Brain microvascular endothelial cell (primary cell): Measurements from ENCODE around the gene BCAR1.
"Not testable (repeated sequence)": the region's sequence is repeated elsewhere in the genome, so short reads cannot be mapped to it uniquely, and the experiment has no call there.

ENCODE experiments used
- DNase-seq: peaks from one replicate; pipeline ENCODE4 v3.0.0-alpha.2; 2020
- H3K27ac ChIP-seq: fragments of 250-450 bp; sonication (Bioruptor Pico); 2 replicates; pipeline ENCODE4 v1.5.1; 2020; ENCODE audit warnings: mild to moderate bottlenecking, moderate library complexity
- H3K27me3 ChIP-seq: fragments of 250-450 bp; sonication (Bioruptor Pico); replicated peaks from 2 replicates; pipeline ENCODE4 v1.5.1; 2020; ENCODE audit warnings: mild to moderate bottlenecking
- H3K36me3 ChIP-seq: fragments of 250-450 bp; sonication (Bioruptor Pico); replicated peaks from 2 replicates; pipeline ENCODE4 v1.5.1; 2020; ENCODE audit warnings: mild to moderate bottlenecking
- H3K4me3 ChIP-seq: 2 replicates; pipeline ENCODE4 v1.5.1; 2011; ENCODE audit warnings: low read depth, mild to moderate bottlenecking, control low read depth, low read length, moderate library complexity
- CTCF ChIP-seq: IDR thresholded peaks from 2 replicates; pipeline ENCODE4 v1.5.1; 2011; ENCODE audit warnings: low read depth, mild to moderate bottlenecking, moderate library complexity, low read length, control low read depth, inconsistent platforms; ENCODE audit errors: missing control alignments
- in situ Hi-C: cut with HindIII; loops from 2 replicates; pipeline ENCODE4 v1.10.0; 2017; ENCODE audit warnings: low sequenced_read_pairs, low pct_ligation_motif_present

Gene BCAR1

DNA sequence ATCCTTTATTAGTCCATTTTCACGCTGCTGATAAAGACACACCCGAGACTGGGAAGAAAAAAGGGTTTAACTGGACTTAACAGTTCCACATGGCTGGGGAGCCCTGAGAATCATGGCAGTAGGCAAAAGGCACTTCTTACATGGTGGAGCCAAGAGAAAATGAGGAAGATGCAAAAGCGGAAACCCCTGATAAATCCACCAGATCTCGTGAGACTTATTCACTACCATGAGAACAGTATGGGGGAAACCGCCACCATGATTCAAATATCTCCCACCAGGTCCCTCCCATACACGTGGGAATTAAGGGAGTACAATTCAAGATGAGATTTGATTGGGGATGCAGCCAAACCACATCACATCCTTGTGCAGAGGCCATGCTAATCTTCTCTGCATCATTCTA, 35.0 kb upstream of the BCAR1 start:
- Histone ChIP-seq H3K36me3 (peaks cover 2% of the 10 kb centered on the region), H3K27me3 (no peaks in the 10 kb centered on the region), H3K4me3 (no peak overlapping the region), H3K27ac (no peak overlapping the region)
- DNase-seq, result no peak
- in situ Hi-C loops, result no loop called here
- no peak for TF ChIP-seq CTCF

DNA sequence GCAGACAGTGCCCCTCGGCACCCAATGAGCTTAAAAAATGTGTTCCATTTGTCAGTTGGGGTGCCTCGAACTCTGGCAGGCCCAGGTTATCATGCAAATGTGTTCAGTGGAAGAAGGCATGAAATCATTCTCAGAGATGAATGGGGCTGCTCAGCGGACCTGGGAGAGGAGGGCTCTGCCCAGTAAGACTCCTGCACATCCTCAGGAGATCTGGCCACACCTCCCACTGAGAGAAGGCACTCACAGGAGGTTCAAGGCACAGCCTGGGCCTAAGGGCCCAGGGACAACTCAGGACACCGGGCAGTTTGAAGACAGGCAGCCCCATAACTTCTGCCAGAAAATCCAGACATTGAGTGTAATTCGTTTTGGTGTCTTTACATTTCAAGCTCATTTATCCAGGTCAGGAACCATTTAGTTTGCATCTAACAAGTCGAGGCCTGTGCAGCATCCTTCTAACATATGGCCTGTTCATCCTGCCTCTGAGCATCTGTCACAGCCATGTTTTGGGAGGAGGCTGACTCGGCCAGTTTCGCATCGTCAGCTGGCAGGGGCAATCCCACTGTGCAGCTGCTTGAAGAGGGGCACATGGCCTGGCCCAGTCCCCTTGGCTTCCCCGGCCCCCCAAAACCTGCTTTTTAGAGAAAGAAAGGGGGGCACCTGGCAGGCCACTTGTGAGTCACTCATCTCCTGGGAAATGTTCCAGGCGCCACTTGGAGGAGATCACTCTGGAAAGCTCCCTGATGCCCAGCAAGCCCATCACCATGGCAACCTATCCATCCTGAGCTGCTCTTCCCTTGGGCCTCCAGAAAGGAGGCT, 31.2 kb upstream of the BCAR1 start:
- Histone ChIP-seq H3K4me3 (no peak overlapping the region), H3K27ac (no peak overlapping the region), H3K36me3 (no peaks in the 10 kb centered on the region), H3K27me3 (no peaks in the 10 kb centered on the region)
- no peak for TF ChIP-seq CTCF
- in situ Hi-C loops, result no loop called here
- DNase-seq, result no peak

DNA sequence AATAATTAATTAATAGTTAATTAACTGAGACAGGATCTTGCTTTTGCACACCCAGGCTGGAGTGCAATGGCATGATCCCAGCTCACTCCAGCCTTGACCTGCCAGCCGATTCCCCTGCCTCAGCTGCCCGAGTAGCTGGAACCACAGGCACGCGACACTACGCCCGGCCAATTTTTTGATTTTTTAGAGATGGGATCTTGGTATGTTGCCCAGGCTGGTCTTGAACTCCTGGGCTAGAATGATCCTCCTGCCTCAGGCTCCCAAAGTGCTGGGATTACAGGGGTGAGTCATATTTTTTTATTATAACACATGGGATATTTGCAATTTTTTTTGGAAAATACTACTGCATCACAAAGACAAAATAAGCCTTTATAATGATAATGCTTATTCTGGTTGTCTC, 30.4 kb upstream of the BCAR1 start:
- TF ChIP-seq CTCF, result no peak
- Histone ChIP-seq H3K27me3 (no peaks in the 10 kb centered on the region), H3K4me3 (no peak overlapping the region), H3K36me3 (no peaks in the 10 kb centered on the region), H3K27ac (no peak overlapping the region)
- DNase-seq, result no peak
- in situ Hi-C loops, result no loop called here

- H3K27me3 ChIP-seq, H3K27ac ChIP-seq, H3K4me3 ChIP-seq, in situ Hi-C loops, DNase-seq, H3K36me3 ChIP-seq: not testable (repeated sequence)
Observed at GRCh38 chr16:75281009-75281408, 29.6 kb upstream of the BCAR1 start.

GRCh38 chr16:75280331-75280804, 28.9 kb upstream of the BCAR1 start:
- Histone ChIP-seq H3K27ac (no peak overlapping the region), H3K27me3 (no peaks in the 10 kb centered on the region), H3K36me3 (no peaks in the 10 kb centered on the region), H3K4me3 (no peak overlapping the region)
- TF ChIP-seq CTCF, result no peak
- in situ Hi-C loops, result no loop called here
- no peak for DNase-seq

DNA sequence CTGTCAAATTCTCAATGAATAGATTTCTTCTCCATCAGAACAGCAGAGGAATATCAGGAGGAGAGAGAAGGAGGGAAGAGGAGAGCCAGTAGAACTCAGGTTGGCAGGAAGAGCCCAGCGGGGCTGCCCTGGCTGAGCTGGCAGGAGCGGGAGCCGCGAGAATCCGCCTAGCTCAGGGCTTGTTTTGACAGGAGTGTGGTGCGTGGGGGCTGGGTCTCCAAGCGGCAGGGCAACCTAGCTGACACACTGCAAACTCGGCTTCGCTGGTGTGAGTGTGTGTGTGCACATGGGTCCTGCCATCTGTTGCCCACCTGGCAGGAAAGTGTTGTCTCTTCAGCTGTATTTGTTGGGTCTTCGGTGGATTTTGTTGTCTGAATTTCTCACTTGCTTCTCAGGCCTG, 27.9 kb upstream of the BCAR1 start:
- no peaks in the 10 kb centered on the region for H3K36me3 ChIP-seq
- in situ Hi-C loops, result no loop called here
- no peak overlapping the region for H3K27ac ChIP-seq
- DNase-seq, result no peak
- TF ChIP-seq CTCF, result no peak
- no peaks in the 10 kb centered on the region for H3K27me3 ChIP-seq
- H3K4me3 ChIP-seq, result no peak overlapping the region
